Neural progenitor cell (in vitro differentiated cells): ENCODE results near the gene HEG1. TPM values are rescaled to one million over a fixed set of nuclear protein-coding genes. Genes with fewer than 3 reads are reported as not detected.

Source experiments
- DNase-seq: peaks from one replicate; pipeline ENCODE4 v3.0.0-alpha.2; 2016; ENCODE audit warnings: low spot score
- H2AFZ ChIP-seq: fragments of 200-600 bp; sonication (generic); replicated peaks from 2 replicates; pipeline ENCODE4 v1.6.1; 2016; ENCODE audit warnings: antibody characterized with exemption
- H3F3A ChIP-seq: fragments of 200-600 bp; sonication (generic); 2 replicates; pipeline ENCODE4 v1.6.1; 2016; ENCODE audit warnings: antibody characterized with exemption, low read depth
- H3K27ac ChIP-seq: fragments of 200-600 bp; sonication (generic); 2 replicates; pipeline ENCODE4 v1.5.1; 2016; ENCODE audit warnings: mild to moderate bottlenecking
- H3K27me3 ChIP-seq: fragments of 200-600 bp; sonication (generic); 2 replicates; pipeline ENCODE4 v1.6.1; 2016; ENCODE audit warnings: mild to moderate bottlenecking, moderate library complexity
- H3K36me3 ChIP-seq: fragments of 200-600 bp; sonication (generic); 2 replicates; pipeline ENCODE4 v1.5.1; 2016
- H3K4me1 ChIP-seq: fragments of 200-600 bp; sonication (generic); 2 replicates; pipeline ENCODE4 v1.6.1; 2016; ENCODE audit warnings: mixed run types
- H3K4me2 ChIP-seq: fragments of 200-600 bp; sonication (generic); 2 replicates; pipeline ENCODE4 v1.6.1; 2016
- H3K4me3 ChIP-seq: fragments of 200-600 bp; sonication (generic); 2 replicates; pipeline ENCODE4 v1.5.1; 2016
- H3K79me2 ChIP-seq: fragments of 200-600 bp; sonication (generic); 2 replicates; pipeline ENCODE4 v1.6.1; 2016; ENCODE audit warnings: low read depth
- H3K9ac ChIP-seq: fragments of 200-600 bp; sonication (generic); 2 replicates; pipeline ENCODE4 v1.6.1; 2016
- H3K9me3 ChIP-seq: fragments of 200-600 bp; sonication (generic); 2 replicates; pipeline ENCODE4 v1.5.1; 2016; ENCODE audit warnings: low read depth
- H4K20me1 ChIP-seq: fragments of 200-600 bp; sonication (generic); 2 replicates; pipeline ENCODE4 v1.6.1; 2016; ENCODE audit warnings: low read depth
- H3K27ac Mint-ChIP-seq: 3 replicates; pipeline ENCODE4 v1.8.0; 2021; ENCODE audit warnings: mixed read lengths
- H3K27me3 Mint-ChIP-seq: 2 replicates; pipeline ENCODE4 v1.8.0; 2022; ENCODE audit warnings: low read depth, mild to moderate bottlenecking, inconsistent platforms, moderate library complexity, mixed read lengths; ENCODE audit not compliant: insufficient read depth
- H3K36me3 Mint-ChIP-seq: 3 replicates; pipeline ENCODE4 v1.8.0; 2021; ENCODE audit warnings: mixed read lengths
- H3K4me1 Mint-ChIP-seq: 3 replicates; pipeline ENCODE4 v1.8.0; 2021; ENCODE audit warnings: mixed read lengths
- H3K4me3 Mint-ChIP-seq: 3 replicates; pipeline ENCODE4 v1.8.0; 2021; ENCODE audit warnings: mild to moderate bottlenecking, moderate library complexity, mixed read lengths
- H3K9me3 Mint-ChIP-seq: 3 replicates; pipeline ENCODE4 v1.8.0; 2020; ENCODE audit warnings: mixed read lengths
- CTCF ChIP-seq: fragments of 200-600 bp; sonication (generic); IDR thresholded peaks from 2 replicates; pipeline ENCODE4 v1.5.1; 2017; ENCODE audit warnings: antibody characterized with exemption, mild to moderate bottlenecking
- EZH2 ChIP-seq: fragments of 200-600 bp; sonication (generic); IDR thresholded peaks from 2 replicates; pipeline ENCODE4 v1.6.1; 2017; ENCODE audit warnings: antibody characterized with exemption, mild to moderate bottlenecking, moderate library complexity
- EZH2phosphoT487 ChIP-seq: fragments of 200-600 bp; sonication (generic); IDR thresholded peaks from 2 replicates; pipeline ENCODE4 v1.6.1; 2017; ENCODE audit warnings: antibody characterized with exemption
- total RNA-seq: library from RNA; depleted of rRNA; stranded (reverse); fragments of >200 nt; gene quantifications from 2 replicates; pipeline ENCODE4 v1.2.3, GENCODE V29; 2015; ENCODE audit warnings: low replicate concordance

Gene HEG1
- total RNA-seq, 1 donor from 2014 or later = 11.4 TPM

GRCh38 chr3:125045965-125046364 is 9.8 kb downstream of the HEG1 start:
- Histone ChIP-seq H3K9me3 (no peaks in the 10 kb centered on the region), H3K36me3 (no peaks in the 10 kb centered on the region), H3K9ac (no peak overlapping the region), H4K20me1 (peaks cover 38% of the 10 kb centered on the region), H3K27ac (no peak overlapping the region), H3F3A (peaks cover 32% of the 10 kb centered on the region), H3K4me1 (peaks cover 57% of the 10 kb centered on the region), H3K27me3 (peaks cover 18% of the 10 kb centered on the region), H2AFZ (no peak overlapping the region), H3K4me3 (no peak overlapping the region), H3K79me2 (peaks cover 37% of the 10 kb centered on the region), H3K4me2 (no peak overlapping the region)
- no peak for DNase-seq
- H3K4me1 Mint-ChIP-seq = peaks cover 33% of the 10 kb centered on the region
- H3K9me3 Mint-ChIP-seq = peaks cover 3% of the 10 kb centered on the region
- peaks cover 5% of the 10 kb centered on the region for H3K27me3 Mint-ChIP-seq
- no peak overlapping the region for H3K4me3 Mint-ChIP-seq
- TF ChIP-seq EZH2phosphoT487 (no peak), CTCF (no peak), EZH2 (no peak)
- H3K36me3 Mint-ChIP-seq = peaks cover 30% of the 10 kb centered on the region
- H3K27ac Mint-ChIP-seq = no peak overlapping the region

DNA sequence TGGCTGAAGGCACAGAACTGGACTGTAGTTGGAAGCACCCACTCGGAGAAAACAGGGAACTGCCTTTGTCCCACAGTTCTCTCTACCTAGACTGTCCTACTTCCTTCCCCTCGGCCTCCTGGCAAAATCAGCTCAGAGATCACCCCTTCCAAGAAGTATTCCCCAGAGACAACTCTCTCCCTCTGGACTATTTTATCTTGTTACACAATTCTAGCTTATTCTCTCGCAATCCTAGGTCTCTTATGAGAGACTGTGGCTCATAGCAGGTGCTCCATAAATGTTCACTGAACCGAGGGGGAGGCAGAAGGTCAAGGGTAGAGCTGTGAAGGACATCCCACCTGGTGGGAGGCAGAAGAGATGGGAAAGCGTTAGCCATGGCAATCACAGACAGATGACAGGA is 10.6 kb downstream of the HEG1 start:
- Histone ChIP-seq H3K9me3 (no peaks in the 10 kb centered on the region), H3K79me2 (peaks cover 30% of the 10 kb centered on the region), H3K27me3 (peaks cover 18% of the 10 kb centered on the region), H3K4me1 (peaks cover 57% of the 10 kb centered on the region), H3K4me2 (no peak overlapping the region), H3F3A (peaks cover 32% of the 10 kb centered on the region), H3K36me3 (no peaks in the 10 kb centered on the region), H3K27ac (no peak overlapping the region), H2AFZ (no peak overlapping the region), H3K4me3 (no peak overlapping the region), H4K20me1 (peaks cover 31% of the 10 kb centered on the region), H3K9ac (no peak overlapping the region)
- peaks cover 5% of the 10 kb centered on the region for H3K27me3 Mint-ChIP-seq
- H3K36me3 Mint-ChIP-seq = peaks cover 25% of the 10 kb centered on the region
- H3K4me3 Mint-ChIP-seq = no peak overlapping the region
- peaks cover 32% of the 10 kb centered on the region for H3K4me1 Mint-ChIP-seq
- no peak overlapping the region for H3K27ac Mint-ChIP-seq
- TF ChIP-seq CTCF (no peak), EZH2phosphoT487 (no peak), EZH2 (no peak)
- no peak for DNase-seq
- peaks cover 3% of the 10 kb centered on the region for H3K9me3 Mint-ChIP-seq

GRCh38 chr3:125043599-125044151 is 12.1 kb downstream of the HEG1 start:
- peaks cover 11% of the 10 kb centered on the region for H3K27me3 ChIP-seq
- H3K36me3 ChIP-seq = no peaks in the 10 kb centered on the region
- H3K9ac ChIP-seq = no peak overlapping the region
- H3K27me3 Mint-ChIP-seq = peaks cover 8% of the 10 kb centered on the region
- peak overlapping the region; percentile 88 for H3K27ac Mint-ChIP-seq
- H3K27ac ChIP-seq = peak overlapping the region; percentile 24
- H3K9me3 ChIP-seq = no peaks in the 10 kb centered on the region
- H3K4me3 Mint-ChIP-seq = peak overlapping the region; percentile 68
- peak overlapping the region; percentile 54 for H3K4me2 ChIP-seq
- H4K20me1 ChIP-seq = peaks cover 19% of the 10 kb centered on the region
- no peak overlapping the region for H2AFZ ChIP-seq
- H3K4me1 Mint-ChIP-seq = peaks cover 40% of the 10 kb centered on the region
- TF ChIP-seq CTCF (no peak), EZH2phosphoT487 (no peak), EZH2 (no peak)
- H3K4me3 ChIP-seq = no peak overlapping the region
- peaks cover 28% of the 10 kb centered on the region for H3K79me2 ChIP-seq
- H3F3A ChIP-seq = peaks cover 42% of the 10 kb centered on the region
- H3K4me1 ChIP-seq = peaks cover 59% of the 10 kb centered on the region
- DNase-seq = no peak
- H3K36me3 Mint-ChIP-seq = peaks cover 17% of the 10 kb centered on the region
- peaks cover 3% of the 10 kb centered on the region for H3K9me3 Mint-ChIP-seq
